ENCODE data around the gene PLA1A. TPM values are rescaled to one million over a fixed set of nuclear protein-coding genes. Genes with fewer than 3 reads are reported as not detected.
"Not testable (repeated sequence)": the region's sequence is repeated elsewhere in the genome, so short reads cannot be mapped to it uniquely, and the experiment has no call there.

The PLA1A gene, protein sequence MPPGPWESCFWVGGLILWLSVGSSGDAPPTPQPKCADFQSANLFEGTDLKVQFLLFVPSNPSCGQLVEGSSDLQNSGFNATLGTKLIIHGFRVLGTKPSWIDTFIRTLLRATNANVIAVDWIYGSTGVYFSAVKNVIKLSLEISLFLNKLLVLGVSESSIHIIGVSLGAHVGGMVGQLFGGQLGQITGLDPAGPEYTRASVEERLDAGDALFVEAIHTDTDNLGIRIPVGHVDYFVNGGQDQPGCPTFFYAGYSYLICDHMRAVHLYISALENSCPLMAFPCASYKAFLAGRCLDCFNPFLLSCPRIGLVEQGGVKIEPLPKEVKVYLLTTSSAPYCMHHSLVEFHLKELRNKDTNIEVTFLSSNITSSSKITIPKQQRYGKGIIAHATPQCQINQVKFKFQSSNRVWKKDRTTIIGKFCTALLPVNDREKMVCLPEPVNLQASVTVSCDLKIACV
- not detected in 3 replicates for total RNA-seq

DNA sequence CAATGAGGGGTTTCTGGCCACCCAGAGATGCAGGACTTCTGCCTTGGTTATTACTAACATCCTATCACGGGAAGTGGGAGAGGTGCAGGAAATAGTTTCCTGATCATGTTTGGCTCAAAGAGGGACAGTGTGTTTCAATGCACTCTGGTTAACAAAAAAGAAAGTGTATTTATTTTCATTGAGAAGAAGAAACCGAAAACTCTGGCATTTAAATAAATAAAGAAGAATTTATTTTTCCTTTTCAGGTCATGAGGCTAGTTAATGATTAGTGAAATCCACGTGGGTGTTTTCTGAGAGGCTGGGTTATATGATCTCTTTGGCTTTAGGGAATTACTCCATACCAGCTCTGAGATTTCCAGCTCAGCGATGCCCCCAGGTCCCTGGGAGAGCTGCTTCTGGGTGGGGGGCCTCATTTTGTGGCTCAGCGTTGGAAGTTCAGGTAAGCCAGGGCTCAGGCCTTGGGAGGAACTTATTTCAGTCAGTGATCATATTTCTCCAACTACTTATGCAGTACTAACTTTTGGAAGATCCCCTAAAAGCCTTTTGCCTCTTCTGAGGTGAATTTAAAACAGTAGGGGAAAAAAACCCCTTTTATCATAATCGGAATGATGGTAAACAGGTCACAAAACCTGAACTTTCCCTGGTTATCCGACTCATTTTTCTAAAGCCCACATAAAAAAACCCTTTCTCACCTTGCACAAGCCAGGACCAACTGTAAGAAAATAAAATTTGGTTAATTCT, at the start of gene PLA1A:
Gene PLA1A, plus strand, starts transcription at position 338 of the 741 bp plus-strand sequence. Its CDS starts 29 bp downstream, at position 367.
- peaks cover 2% of the 10 kb centered on the region for H3K27me3 Mint-ChIP-seq (ENCODE audit: low read depth)
- H3K9me3 Mint-ChIP-seq: no peaks in the 10 kb centered on the region
- H3K36me3 Mint-ChIP-seq: no peaks in the 10 kb centered on the region
- H3K4me1 Mint-ChIP-seq: peaks cover 16% of the 10 kb centered on the region
- TF ChIP-seq, protein P1, sequence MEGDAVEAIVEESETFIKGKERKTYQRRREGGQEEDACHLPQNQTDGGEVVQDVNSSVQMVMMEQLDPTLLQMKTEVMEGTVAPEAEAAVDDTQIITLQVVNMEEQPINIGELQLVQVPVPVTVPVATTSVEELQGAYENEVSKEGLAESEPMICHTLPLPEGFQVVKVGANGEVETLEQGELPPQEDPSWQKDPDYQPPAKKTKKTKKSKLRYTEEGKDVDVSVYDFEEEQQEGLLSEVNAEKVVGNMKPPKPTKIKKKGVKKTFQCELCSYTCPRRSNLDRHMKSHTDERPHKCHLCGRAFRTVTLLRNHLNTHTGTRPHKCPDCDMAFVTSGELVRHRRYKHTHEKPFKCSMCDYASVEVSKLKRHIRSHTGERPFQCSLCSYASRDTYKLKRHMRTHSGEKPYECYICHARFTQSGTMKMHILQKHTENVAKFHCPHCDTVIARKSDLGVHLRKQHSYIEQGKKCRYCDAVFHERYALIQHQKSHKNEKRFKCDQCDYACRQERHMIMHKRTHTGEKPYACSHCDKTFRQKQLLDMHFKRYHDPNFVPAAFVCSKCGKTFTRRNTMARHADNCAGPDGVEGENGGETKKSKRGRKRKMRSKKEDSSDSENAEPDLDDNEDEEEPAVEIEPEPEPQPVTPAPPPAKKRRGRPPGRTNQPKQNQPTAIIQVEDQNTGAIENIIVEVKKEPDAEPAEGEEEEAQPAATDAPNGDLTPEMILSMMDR (IDR thresholded peaks at IDR 0.05; ENCODE audit: unreplicated experiment): no peak
- no peak for DNase-seq (ENCODE audit: low spot score in 2 of 2, unreplicated experiment in 2 of 2)
- H3K27ac Mint-ChIP-seq: no peak within 1 kb of the TSS
- H3K4me3 Mint-ChIP-seq: no peak within 1 kb of the TSS

DNA sequence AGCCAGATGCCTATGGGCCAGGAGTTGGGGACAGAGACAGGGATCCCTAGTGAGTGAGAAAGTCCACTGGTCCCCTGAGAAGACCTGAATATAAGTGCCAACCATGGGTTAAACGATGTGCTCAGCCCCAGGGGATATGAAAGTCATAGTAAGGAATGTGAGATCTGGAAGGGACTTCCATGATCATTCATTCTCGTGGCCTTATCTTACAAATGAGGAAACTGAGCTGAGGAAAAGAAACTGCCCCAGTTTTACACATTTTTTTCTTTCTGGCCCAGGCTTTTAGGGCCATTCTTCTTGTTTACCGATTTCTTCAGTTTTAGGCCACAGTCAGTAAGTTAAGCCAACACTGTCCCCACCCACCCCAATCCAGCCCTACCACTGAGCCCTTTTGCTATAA, 49.3 kb upstream of the PLA1A start:
- no peaks in the 10 kb centered on the region for H3K4me1 Mint-ChIP-seq
- H3K27ac Mint-ChIP-seq: no peak overlapping the region
- no peaks in the 10 kb centered on the region for H3K27me3 Mint-ChIP-seq (ENCODE audit: low read depth)
- TF ChIP-seq, protein P1 (IDR thresholded peaks at IDR 0.05; ENCODE audit: unreplicated experiment): no peak
- no peaks in the 10 kb centered on the region for H3K9me3 Mint-ChIP-seq
- no peak for DNase-seq (ENCODE audit: low spot score in 2 of 2, unreplicated experiment in 2 of 2)
- H3K36me3 Mint-ChIP-seq: no peaks in the 10 kb centered on the region
- no peak overlapping the region for H3K4me3 Mint-ChIP-seq

DNA sequence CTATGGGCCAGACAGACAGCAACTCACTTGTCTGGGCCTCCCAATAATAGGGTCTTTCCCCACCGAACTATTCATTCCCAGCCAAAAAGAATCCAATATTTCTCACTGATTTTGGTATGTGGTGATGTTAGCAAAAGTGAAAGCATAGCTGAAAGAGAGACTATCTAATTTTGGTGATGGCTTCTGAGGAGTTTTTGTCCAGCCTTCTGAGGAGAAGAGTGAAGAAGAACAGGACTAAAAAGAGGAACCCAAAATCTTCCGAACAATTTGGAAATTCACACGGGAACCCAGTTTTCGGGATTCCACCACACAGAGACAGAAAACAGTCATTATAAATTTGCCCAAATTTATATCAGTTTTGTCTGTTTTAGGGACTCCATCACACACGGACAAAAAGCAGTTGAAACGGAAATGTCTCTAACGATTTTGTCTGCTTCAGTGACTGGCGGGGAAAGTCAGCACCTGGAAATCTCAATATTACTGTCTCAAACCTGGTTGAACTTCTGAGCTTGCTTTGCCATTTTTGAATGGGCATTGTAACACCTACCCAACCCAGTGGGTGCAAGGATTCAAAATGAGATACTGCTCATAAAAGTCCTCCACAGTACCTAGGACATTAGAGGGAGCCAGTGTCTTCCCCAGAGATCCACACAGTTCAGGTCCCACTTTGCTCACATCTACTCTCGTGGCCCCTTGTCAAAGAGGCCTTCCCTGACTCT, 47.3 kb upstream of the PLA1A start:
- Mint-ChIP-seq H3K4me1 (no peaks in the 10 kb centered on the region), H3K27ac (no peak overlapping the region), H3K4me3 (no peak overlapping the region), H3K9me3 (no peaks in the 10 kb centered on the region), H3K36me3 (no peaks in the 10 kb centered on the region), H3K27me3 (ENCODE audit: low read depth) (no peaks in the 10 kb centered on the region)
- TF ChIP-seq, protein P1 (IDR thresholded peaks at IDR 0.05; ENCODE audit: unreplicated experiment): no peak
- no peak for DNase-seq (ENCODE audit: low spot score in 2 of 2, unreplicated experiment in 2 of 2)

DNA sequence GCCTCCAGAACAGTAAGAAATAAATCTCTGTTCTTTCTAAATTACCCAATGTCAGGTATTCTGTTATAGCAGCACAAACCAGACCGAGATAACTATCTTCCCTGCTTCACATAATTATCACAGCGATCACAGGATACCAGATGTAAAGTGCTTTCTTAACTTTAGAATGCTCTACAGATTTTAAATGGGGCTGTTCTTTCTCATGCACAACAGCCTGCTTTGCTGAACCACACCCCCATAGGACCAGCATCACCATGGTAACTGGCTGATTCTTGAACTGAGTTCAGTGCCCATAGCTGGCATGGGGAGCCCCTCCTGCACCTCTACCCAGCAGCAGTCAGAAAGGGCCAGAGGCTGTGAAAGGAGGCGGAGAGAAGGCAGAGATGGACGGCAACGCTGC, 46.1 kb upstream of the PLA1A start:
- H3K27ac Mint-ChIP-seq: no peak overlapping the region
- no peaks in the 10 kb centered on the region for H3K27me3 Mint-ChIP-seq (ENCODE audit: low read depth)
- H3K4me1 Mint-ChIP-seq: no peaks in the 10 kb centered on the region
- H3K9me3 Mint-ChIP-seq: no peaks in the 10 kb centered on the region
- TF ChIP-seq, protein P1 (IDR thresholded peaks at IDR 0.05; ENCODE audit: unreplicated experiment): no peak
- H3K36me3 Mint-ChIP-seq: no peaks in the 10 kb centered on the region
- H3K4me3 Mint-ChIP-seq: no peak overlapping the region
- DNase-seq (ENCODE audit: low spot score in 2 of 2, unreplicated experiment in 2 of 2): no peak

DNA sequence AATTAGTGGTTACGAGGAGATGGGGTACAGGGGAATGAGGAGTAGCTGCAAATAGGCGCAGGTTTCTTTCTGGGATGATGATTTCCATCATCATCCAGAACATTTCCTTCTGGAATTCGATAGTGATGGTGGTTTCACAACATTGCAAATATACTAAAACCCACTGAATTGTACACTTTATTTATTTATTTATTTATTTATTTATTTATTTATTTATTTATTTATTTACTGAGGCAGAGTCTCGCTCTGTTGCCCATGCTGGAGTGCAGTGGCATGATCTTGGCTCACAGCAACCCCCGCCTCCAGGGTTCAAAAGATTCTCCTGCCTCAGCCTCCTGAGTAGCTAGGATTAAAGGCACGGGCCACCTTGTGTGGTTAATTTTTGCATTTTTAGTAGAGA, 44.8 kb upstream of the PLA1A start:
- not testable (repeated sequence) for H3K4me3 Mint-ChIP-seq; DNase-seq (ENCODE audit: low spot score in 2 of 2, unreplicated experiment in 2 of 2); H3K36me3 Mint-ChIP-seq; H3K27ac Mint-ChIP-seq; H3K4me1 Mint-ChIP-seq; H3K9me3 Mint-ChIP-seq; H3K27me3 Mint-ChIP-seq (ENCODE audit: low read depth)

Measured in mesothelial cell of epicardium (in vitro differentiated cells).